Uterus (tissue), 2 donors: Measurements from ENCODE around the gene LASP1NB.

ENCODE experiments used
- CTCF ChIP-seq, 4 experiments: fragments of 200-600 bp in 2 of 4; fragments of 450-650 bp in 2 of 4; sonication (generic) in 2 of 4; IDR thresholded peaks; one replicate each; pipeline ENCODE4 v1.5.1; 2016 to 2019; ENCODE audit warnings: antibody characterized with exemption in 4 of 4, mild to moderate bottlenecking in 2 of 4, moderate library complexity in 1 of 4
- POLR2A ChIP-seq, 2 donors: fragments of 450-650 bp; IDR thresholded peaks; one replicate each; pipeline ENCODE4 v1.6.1; 2016; ENCODE audit warnings: antibody characterized with exemption in 2 of 2, mild to moderate bottlenecking in 1 of 2, moderate library complexity in 1 of 2

- no peak for TF ChIP-seq CTCF (IDR thresholded peaks at IDR 0.05)
- TF ChIP-seq POLR2A (IDR thresholded peaks at IDR 0.05) = no peak
These were observed 32.8 kb upstream of the LASP1NB start for GRCh38 chr17:38892620-38893019.
